H1 (cell line): ENCODE results near the gene AGPAT2. TPM values are rescaled to one million over a fixed set of nuclear protein-coding genes. Genes with fewer than 3 reads are reported as not detected.

Experiments
- CHD1 ChIP-seq: IDR thresholded peaks from 2 replicates; pipeline ENCODE4 v1.6.1; 2012; ENCODE audit warnings: low read depth, low read length, improper control_type of control experiment
- CHD2 ChIP-seq: IDR thresholded peaks from 2 replicates; pipeline ENCODE4 v1.6.1; 2012; ENCODE audit warnings: low read length, improper control_type of control experiment
- PHF8 ChIP-seq: fragments of 200-600 bp; sonication (generic); conservative IDR thresholded peaks from 2 replicates; pipeline ENCODE4 v1.7.1; 2012; ENCODE audit warnings: low read depth, mild to moderate bottlenecking, inconsistent platforms, low read length, moderate library complexity
- POLR2A ChIP-seq, 2 experiments: IDR thresholded peaks; 1 replicate in 1 of 2; 2 replicates in 1 of 2; pipeline ENCODE4 v1.6.1; 2011; ENCODE audit warnings: low read depth in 2 of 2, low read length in 2 of 2, mild to moderate bottlenecking in 2 of 2; ENCODE audit errors: control extremely low read depth in 1 of 2
- SP2 ChIP-seq: IDR thresholded peaks from 2 replicates; pipeline ENCODE4 v1.6.1; 2012; ENCODE audit warnings: mild to moderate bottlenecking, low read length, inconsistent platforms
- polyA plus RNA-seq, 7 experiments: library from polyadenylated mRNA; depleted of rRNA in 3 of 7; stranded (reverse) in 5 of 7; unstranded in 2 of 7; fragments of >200 nt in 5 of 7; fragments of 200-250 nt in 2 of 7; gene quantifications; 1 replicate in 5 of 7; 2 replicates in 1 of 7; 4 replicates in 1 of 7; pipeline versions ENCODE4 v1.2.1 to v1.2.3, GENCODE V29; 2011 to 2013; ENCODE audit warnings: missing spikeins in 2 of 7, mixed read lengths in 2 of 7
- total RNA-seq: library from RNA; stranded (reverse); fragmentation: NEBNext Ultra II Directional; extraction: Animal tissue kit (Norgen Biotek cat#: 25700); gene quantifications from 2 replicates; pipeline ENCODE4 v1.2.1, GENCODE V29; 2021

AGPAT2 gene
- total and polyA plus RNA-seq, 2 of the 8 experiments (the other 6 are each of a cell fraction or from before 2014, with no cell fraction given), result 31.6 to 37.6 TPM

DNA sequence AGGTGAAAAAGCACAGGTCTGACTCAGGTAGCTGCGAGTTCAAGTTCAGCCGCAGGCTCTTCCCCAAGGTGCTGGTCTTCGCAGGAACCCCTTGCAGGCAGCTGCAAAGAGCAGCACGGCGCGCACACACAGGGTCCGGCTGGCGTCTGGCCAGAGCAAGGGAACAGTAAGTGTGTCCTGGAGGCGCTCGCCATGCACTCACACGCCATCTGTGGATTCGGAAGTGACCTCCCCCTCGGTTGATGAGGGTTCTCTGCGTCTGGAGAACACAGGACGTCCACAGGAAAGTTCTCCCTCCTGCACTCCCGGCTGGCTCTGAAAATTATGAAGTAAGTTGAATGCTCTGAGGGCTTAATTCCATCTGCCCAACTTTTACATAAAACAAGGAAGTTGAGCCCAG, 38.5 kb downstream of the AGPAT2 start (continued):
- TF ChIP-seq POLR2A (IDR thresholded peaks at IDR 0.05; ENCODE audit: control extremely low read depth in 1 of 2, low read depth in 2 of 2, low read length in 2 of 2) (no peak), CHD1 (no peak), PHF8 (no peak), CHD2 (no peak), SP2 (no peak)
